HG02623 (cell line): ENCODE measurements around the gene TAF1A.

Experiments used
- ATAC-seq: cut with Tn5 transposase; IDR thresholded peaks from one replicate; pipeline ENCODE4 v1.9.1; 2021; ENCODE audit warnings: moderate library complexity; ENCODE audit not compliant: unreplicated experiment

TAF1A gene

DNA sequence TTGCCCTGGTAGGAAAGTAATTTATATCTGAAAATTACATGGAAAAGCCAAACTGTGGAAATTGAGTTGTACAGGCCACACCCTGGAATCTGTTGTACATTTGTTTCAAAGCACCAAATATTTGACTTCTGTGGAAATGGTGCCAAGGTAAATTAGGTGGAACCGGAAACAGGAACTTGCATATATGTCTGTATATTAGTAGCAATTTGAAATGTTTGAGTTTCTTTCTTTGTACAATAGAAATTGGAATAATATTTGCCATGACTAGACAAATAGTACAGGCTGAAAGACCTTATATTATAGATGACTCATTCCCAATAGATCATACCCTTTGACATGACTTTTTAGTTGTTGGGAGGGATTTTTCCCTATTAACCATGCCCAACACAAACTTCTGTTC, 10.5 kb upstream of the TAF1A start:
- ATAC-seq: no peak

DNA sequence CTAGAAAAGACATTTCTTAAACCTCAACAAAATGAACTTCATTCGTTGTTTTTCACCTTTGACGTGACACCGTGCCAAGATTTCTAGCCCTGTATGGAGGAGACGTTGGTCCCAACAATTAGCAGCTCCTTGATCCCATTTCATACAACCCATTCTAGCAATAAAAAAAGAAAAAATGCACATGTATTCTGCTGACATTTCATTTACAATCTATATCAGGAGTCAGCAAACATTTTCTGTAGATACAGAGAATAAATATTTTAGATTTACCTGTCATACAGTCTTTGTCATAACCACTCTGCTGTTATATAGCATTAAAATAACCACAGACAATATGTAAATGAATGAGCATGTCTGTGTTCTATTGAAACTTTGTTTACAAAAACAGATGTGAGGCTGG, 7.0 kb upstream of the TAF1A start:
- ATAC-seq: no peak

DNA sequence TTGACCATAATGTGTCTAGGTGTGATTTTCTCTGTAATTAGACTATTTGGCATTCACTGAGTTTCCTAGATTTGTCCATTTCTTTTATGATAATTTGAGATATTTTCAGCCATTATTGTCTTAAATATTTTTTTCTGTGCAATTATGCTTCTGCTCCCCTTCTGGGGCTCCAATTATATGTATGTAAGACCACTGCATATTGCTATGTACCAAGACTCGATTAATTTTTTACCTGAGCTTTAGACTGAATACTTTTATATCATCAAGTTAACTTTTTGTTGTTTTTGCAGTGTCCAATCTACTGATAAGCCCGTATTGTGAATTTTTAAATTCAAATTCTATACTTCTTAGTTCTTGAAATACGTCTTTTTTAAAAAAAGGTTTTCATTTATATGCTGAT, 5.1 kb upstream of the TAF1A start:
- ATAC-seq: no peak

DNA sequence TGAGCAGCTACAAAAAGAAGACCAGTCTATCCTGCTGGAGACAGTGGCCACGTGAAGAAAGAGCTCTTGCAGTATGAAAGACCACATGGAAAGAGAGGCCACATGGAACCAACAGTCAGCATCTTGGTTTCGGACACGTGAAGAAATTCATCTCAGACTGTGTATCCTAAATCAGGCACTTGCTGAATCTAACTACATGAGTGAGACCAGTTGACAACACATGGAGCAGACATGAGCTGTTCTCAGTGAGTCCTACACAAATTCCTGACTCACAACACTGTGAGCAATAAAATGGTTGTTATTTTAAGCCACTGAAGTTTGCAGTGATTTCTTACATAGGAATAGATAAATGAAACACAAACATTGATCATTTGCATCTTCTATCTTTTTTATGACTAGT, 2.4 kb upstream of the TAF1A start:
- no peak for ATAC-seq

DNA sequence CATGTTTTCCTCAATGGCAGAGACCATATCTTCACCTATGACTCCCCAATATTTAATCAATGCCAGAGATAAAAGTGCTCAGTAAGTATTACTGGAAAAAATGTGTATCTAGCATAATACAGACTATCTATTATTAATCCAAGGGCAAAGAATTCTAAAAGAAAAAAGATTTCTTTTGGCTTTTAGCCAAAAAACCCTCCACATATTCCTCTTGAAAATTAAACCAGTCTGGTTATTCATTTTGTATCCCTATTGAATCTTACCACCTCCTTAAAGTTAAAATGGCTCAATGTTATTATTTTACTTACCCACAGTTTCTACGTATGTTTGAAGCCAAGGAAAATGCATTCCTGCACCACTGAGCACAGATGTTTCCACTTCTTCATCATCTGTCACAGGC, 1.6 kb downstream of the TAF1A start:
- no peak for ATAC-seq

DNA sequence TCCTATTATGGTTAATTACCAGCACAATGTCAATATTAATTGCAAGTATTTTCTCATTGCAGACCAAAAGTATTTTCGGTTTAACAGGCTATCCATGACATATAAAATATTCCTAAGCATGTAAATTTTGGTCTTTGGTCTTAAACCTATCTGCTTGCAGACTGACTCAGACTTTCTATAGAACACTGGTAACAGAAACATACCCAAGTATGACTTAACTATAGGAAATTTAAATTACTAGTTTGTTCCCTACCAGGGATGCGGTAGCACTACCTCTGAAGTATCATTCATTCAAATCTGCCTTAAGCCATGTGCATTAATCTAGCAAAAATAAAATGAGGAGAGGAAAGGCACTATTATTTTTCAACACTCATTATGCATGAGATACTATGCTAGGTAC, 2.9 kb downstream of the TAF1A start:
- ATAC-seq: no peak

DNA sequence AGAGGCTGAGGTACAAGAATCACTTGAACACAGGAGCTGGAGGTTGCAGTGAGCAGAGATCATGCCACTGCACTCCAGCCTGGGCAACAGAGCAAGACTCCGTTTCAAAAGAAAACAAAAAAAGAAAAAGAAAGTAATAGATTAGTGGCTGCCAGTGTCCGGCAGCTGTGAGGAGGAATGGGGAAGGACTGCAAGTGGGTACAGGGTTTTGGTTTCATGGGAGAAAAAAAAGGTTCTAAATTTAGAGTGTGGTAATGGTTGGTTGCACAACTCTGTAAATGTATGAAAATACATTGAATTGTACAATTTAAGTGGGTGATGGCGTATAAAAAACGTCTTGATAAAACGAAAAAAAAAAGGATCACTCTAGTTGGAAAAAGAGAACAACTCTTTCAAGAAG, 6.7 kb downstream of the TAF1A start:
- peak; percentile 92 for ATAC-seq

DNA sequence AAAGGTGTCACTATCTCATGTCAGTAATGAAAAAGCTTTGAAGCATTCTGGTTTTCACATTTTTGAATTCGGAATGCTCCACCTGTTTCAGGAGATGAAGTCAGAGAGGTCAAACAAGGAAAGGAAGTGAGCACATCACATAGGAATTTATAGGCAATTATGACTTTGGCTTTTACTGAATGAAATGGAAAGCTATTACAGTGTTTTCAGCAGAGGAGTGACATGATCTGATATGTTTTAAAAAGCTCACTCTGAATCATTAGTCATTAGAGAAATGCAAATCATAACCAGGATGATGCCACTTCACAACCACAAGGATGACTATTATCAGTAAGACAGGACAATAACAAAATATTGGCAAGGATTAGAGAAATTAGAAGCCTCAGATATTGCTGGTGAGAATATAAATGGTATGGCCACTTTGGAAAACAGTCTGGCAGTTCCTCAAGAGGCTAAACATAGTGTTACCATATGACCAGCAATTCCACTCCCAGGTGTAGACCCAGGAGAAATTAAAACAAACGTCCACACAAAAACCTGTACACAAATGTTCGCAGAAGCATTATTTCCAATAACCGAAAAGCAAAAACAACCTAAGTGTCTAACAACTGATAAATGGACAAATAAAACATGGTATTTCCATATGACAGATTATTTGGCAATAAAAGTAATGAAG, 7.5 kb downstream of the TAF1A start:
- peak; percentile 37 for ATAC-seq

DNA sequence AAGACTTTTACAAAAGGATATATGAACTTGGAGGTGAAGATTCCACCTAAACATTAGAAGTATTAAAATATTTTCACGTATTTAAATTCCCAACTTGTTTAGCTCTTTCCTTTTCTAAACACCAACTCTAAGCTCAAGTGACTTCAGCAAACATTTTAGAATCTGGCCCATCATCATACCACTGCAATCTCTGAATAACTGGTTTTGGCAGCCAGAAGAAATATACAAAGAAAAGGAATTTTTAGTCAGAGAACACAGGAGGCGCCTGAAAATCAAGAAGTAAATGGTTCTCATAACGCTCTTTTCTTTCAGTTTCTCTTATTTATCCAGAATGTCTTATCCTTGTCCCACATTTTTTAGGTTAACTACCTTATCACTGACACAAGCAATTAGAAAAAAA, 10.4 kb downstream of the TAF1A start:
- ATAC-seq: no peak

DNA sequence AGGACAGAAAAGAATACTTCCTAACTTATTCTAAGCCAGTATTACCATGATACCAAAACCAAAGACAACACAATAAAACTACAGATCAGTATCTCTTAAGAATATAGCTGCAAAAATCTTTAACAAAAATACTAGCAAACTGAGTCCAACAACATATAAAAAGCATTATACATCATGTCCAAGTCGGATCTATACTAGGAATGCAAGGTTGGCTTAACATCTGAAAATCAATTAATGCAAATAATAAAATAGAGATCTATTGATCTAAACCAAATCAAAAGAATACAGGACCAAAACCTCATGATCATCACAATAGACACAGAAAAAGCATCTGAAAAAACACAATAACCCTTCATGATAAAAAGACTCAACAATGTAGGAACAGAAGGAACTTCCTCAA, 18.9 kb downstream of the TAF1A start:
- ATAC-seq: no peak

DNA sequence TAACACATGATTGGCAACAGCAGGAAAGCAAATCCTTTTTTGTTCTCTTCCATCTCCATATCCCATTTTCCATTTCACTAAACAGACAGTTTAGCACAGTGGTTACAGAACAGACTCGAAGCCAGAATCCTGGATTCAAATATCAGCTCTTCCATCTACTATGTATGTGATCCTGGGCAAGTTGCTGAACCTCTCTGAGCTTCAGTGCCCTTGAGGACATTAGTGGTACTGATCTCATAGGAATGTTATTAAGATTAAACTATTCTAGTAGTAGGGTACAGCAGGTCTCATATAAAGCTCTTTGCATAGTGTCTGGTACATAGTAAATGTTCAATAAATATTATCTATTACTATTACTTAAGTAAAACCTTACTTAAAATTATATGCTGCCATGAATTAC, 28.1 kb downstream of the TAF1A start:
- no peak for ATAC-seq

DNA sequence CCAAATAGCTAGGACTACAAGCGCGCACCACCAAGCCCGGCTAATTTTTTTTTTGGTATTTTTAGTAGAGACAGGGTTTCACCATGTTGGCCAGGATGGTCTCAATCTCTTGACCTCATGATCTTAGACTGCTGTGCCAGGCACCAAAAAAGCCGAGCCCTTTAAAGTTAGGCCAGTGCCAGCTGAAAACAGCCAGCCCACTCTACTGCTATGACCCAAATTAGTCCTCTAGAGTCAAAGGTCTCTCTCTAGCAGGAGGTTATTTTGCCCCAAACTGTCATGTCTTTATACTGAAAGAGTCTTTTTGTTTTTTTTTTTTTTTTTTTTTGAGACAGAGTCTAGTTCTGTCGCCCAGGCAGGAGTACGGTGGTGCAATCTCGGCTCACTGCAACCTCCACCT, 32.2 kb downstream of the TAF1A start:
- no peak for ATAC-seq

DNA sequence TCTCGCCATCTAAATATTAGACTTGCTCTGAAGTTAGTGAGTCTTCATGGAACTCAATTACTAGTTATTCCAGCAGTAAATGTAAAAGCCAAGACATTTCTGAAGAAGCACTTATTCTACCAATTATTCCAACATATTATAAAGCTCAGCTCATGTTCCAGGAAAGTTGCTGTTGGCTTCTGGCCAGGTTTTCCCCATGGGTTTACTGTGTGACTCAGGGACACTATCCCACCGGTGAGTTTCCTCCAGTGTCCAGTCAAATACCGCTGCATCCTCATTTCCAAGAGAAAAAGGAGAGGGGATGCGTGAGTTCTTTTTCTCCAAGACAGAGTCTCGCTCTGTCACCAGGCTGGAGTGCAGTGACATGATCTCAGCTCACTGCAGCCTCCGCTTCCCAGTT, 32.6 kb downstream of the TAF1A start:
- no peak for ATAC-seq

DNA sequence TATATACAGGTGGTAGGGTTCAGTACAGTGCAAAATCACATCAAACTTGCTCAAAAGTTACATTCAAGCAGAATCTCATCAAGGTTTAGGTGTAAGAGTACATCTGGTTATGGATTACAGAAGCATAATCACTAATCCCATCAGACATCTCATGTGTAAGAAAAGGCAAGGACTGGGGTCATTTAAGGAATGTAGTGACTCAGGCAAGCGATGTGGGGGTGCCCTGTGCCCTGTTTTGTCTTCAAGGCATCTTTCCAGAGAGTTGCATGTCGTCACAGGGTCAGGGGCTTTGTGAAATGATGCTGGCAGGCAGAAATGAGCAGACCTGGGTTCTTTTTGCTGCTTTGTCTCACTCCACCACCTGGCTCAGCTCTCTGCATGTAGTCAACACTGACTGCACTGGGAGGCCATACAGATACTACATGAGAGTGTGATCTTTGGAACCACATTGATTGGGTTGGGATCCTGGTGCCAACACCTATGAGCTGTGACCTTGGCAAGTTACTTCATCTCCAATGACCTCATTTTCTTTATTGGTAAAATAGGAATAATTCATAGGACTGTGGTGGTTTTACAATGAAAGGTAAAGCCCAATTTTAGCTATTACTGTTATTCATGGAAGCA, 33.6 kb downstream of the TAF1A start:
- ATAC-seq: no peak

DNA sequence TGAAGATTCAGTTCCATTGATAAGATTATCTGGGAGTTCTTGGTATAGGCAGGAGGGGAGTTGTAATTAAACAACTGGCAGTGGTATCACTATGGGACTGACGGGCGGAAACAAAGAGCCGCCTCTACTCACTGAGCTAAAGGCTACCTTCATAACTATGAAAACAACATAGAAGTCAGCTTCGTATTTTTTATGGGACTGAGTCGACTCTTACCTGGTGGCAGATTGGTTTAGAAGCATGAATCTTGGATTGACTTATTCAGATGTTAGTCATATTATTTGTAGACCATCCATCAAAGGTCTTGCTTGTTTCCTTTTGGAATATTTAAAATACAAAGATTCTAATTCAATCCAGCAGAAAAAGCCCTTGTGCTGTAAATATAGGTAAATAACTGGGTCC, 35.6 kb downstream of the TAF1A start:
- ATAC-seq: no peak

DNA sequence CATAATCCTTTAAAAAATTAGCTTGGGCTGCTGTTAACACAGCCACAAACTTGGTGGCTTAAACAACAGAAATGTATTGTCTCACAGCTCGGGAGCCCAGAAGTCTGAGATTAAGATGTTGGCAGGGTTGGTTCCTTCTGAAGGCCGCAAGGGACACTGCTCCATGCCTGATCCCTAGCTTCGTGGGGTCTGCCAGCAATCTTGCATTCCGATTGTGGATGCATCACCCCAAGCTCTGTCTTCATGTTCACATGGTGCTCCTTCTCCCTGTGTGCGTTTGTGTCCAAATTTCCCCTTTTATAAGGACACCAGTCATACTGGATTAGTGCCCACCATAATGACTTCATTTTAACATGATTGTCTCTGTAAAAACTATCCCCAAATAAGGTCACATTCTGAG, 36.9 kb downstream of the TAF1A start:
- no peak for ATAC-seq

DNA sequence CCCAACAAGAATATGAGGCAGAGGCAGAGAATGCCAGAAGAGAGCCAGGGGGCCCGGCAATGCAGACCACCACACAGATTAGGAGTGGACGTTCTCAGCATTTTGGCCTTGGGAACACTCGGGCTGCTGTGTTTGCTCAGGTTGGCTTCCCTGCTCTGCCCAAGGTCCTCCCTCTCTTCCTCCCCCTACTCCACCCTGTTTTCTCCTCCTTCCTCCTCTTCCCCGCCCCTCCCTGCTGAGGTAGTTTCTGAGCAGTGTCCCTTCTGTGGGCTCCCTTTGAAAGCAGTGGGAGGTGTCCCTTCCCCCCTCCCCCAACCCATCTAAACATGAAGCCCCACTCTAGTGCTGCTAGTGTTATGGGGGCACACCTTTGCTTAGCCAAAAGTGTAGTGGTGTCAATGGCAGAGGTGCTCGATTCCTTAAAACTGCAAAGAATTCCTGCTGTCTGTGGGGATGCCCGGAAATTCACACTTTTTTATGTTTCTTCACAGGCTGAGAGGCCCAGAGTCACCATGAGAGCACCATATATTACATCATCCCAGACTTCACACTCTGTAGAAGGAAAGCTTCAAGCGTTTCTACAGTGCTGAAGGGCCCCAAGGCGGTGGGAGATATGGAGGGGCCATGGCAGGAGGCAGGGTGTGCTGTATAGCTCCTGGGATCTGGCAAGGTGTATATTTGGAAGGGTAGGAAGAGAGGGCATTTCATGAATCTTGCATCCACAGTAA, 41.6 kb downstream of the TAF1A start, which contains the start of gene HHIPL2:
Gene HHIPL2 (minus strand): TSS at position 161 of the 728 bp plus-strand sequence. CDS start 60 bp downstream, at position 101.
- ATAC-seq: no peak

DNA sequence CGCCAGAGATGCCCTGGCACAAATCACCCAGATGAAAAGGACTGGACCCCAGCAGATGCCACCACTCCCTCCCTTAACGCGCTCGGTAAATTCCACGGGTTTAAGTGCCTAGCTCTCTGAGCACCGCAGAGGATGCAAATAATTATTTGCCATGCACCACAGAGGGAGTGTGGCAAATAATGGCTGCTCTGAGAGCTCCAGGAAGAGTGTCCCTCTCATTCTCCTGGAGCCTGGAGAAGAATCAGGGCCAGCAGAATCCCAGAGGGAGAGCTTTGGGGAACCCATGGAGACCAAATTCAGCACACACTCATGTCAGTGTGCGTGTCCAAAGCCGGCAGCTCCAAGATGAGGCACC, 42.5 kb downstream of the TAF1A start:
- ATAC-seq: no peak

DNA sequence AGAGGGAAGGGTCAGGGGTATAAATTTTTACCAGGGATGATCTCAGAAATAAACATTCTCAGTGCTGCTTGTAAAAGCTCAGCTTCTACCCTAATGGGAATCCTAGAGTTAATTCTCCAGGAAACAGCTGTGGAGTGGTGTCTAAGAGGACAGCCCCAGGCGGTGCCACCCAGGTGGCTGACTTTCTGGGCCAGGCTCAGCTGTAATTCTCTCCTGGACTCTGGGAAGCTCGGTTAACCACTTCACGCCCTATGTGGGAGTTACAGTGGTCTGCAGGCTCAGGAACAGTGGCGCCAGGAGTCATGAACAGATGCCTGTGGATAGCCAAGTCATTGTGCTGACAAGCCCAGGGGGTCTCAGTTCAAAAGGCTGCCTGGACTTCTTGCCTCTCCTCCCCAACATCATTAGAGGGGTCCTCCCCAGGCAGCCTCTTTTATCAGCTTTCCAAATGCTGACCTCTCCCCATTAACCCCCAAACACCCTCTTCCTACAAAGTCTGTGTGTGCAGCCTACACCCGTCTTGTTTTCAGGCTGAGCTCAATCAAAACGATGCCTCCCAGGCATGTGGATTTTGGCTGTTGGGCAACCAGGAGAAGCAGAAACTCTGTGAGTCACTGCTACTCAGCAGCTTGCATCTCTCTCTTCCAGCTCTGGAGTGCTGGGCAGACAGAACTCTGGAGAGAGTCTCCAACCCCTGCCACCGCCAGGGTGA, 43.0 kb downstream of the TAF1A start:
- ATAC-seq: no peak

DNA sequence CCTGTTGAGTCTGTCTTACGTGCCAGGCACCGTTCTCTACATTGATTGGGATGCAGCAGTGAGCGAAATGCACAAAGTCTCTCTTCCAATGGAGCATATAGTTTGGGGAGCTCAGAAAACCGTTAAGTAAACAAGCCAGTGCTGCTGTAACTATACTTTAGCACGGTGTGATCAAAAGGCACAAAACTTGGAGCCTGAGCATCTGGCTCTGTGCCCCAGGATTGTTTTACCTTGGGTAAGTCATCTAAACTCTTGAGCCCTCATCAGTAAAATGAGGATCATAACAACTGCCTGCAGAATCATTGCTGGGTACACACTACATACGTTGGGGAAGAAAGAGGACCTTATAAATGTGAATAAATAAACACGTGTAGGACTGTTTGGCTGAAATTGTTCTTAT, 43.6 kb downstream of the TAF1A start:
- ATAC-seq: no peak

DNA sequence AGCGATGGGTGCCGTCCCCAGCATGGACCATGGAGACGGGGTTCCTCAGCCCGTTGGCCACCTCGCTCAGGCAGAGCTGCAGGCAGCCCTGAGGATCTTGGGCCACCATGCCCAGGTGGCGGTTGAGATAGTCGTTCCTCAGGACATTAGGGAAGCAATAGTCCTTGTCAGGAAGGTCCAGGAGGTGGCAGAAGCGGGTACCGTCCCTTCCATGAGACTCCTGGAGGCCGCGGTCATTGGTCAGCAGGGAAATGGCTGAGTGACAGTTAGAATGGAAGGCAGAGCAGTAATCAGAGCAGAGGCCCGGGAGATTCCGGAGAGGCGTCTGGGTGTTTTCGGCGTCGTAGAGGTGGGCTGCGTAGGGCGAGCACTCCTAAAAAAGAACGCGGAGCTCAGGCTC, 45.9 kb downstream of the TAF1A start:
- ATAC-seq: no peak

DNA sequence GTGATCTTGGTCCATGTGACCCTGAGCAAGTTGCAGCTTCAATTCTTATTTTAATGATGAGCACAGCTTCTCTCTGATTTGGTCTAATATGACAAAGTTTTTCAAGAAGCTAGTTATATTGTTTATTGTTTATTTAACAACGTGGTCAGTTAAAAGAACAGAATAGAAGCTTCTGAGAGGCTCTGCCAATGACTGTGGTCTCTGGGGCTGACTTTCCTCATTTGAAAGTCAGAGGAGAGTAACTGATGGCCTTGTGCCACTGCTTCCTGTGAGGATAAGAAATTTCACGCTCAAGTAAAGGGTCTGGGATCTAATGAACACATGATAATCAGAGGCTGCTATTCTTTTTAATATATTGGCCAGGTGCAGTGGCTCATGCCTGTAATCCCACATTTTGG, 49.1 kb downstream of the TAF1A start:
- no peak for ATAC-seq
